Body of pancreas (tissue), 4 donors: ENCODE measurements around the gene IWS1. TPM values are rescaled to one million over a fixed set of nuclear protein-coding genes. Genes with fewer than 3 reads are reported as not detected.

Source experiments
- ATAC-seq: fragments of 150-250 bp; one replicate; pipeline ENCODE4 v1.9.1; 2016
- DNase-seq, 4 donors: peaks; one replicate each; pipeline ENCODE4 v3.0.0-alpha.2; 2019
- H3K27ac ChIP-seq, 4 donors: fragments of 200-600 bp; sonication (generic); 1 replicate in 3 of 4; 2 replicates in 1 of 4; pipeline versions ENCODE4 v1.5.1 to v1.6.1; 2016 to 2019; ENCODE audit warnings: mild to moderate bottlenecking in 1 of 4, mixed read lengths in 1 of 4, moderate library complexity in 1 of 4
- H3K27me3 ChIP-seq, 2 donors: fragments of 200-600 bp; sonication (generic); one replicate each; pipeline ENCODE4 v1.6.0; 2016; ENCODE audit warnings: mild to moderate bottlenecking in 1 of 2
- H3K36me3 ChIP-seq, 2 donors: fragments of 200-600 bp; sonication (generic); replicated peaks in 1 of 2; 2 replicates each; pipeline ENCODE4 v1.5.1; 2016; ENCODE audit warnings: low read depth in 2 of 2; ENCODE audit not compliant: insufficient read depth in 1 of 2
- H3K4me1 ChIP-seq: fragments of 200-600 bp; sonication (generic); one replicate; pipeline ENCODE4 v1.6.0; 2016
- H3K4me3 ChIP-seq, 2 donors: fragments of 200-600 bp; sonication (generic); 1 replicate in 1 of 2; 2 replicates in 1 of 2; pipeline ENCODE4 v1.5.1; 2016 to 2019
- H3K9me3 ChIP-seq, 3 donors: fragments of 200-600 bp; sonication (generic); 1 replicate in 2 of 3; 2 replicates in 1 of 3; pipeline ENCODE4 v1.5.1; 2016
- POLR2A ChIP-seq, 3 donors: fragments of 450-650 bp; IDR thresholded peaks; one replicate each; pipeline ENCODE4 v1.6.1; 2016; ENCODE audit warnings: antibody characterized with exemption in 3 of 3, mild to moderate bottlenecking in 2 of 3
- WGBS, 2 donors: methylation state at CpG; one replicate each; pipeline ENCODE4 v1.1.5; 2017; 5-methylcytosine and 5-hydroxymethylcytosine counted together
- intact Hi-C: fragments of 100-400 bp; cut with DNase I; formaldehyde crosslinking; loops from one replicate; pipeline ENCODE4 v1.15.1; 2023
- total RNA-seq, 2 donors: library from RNA; depleted of rRNA; stranded (reverse); fragments of >200 nt; gene quantifications; one replicate each; pipeline ENCODE4 v1.1.0, GENCODE V29; 2016
- TF ChIP-seq, protein P1 (sequence below), 7 experiments: fragments of 450-650 bp in 4 of 7; fragments of 200-600 bp in 3 of 7; sonication (generic) in 3 of 7; IDR thresholded peaks; one replicate each; pipeline ENCODE4 v1.5.1; 2016 to 2019; ENCODE audit warnings: antibody characterized with exemption in 7 of 7

The IWS1 gene
- total RNA-seq, 2 donors from 2014 or later = 25.9 to 26.7 TPM

DNA sequence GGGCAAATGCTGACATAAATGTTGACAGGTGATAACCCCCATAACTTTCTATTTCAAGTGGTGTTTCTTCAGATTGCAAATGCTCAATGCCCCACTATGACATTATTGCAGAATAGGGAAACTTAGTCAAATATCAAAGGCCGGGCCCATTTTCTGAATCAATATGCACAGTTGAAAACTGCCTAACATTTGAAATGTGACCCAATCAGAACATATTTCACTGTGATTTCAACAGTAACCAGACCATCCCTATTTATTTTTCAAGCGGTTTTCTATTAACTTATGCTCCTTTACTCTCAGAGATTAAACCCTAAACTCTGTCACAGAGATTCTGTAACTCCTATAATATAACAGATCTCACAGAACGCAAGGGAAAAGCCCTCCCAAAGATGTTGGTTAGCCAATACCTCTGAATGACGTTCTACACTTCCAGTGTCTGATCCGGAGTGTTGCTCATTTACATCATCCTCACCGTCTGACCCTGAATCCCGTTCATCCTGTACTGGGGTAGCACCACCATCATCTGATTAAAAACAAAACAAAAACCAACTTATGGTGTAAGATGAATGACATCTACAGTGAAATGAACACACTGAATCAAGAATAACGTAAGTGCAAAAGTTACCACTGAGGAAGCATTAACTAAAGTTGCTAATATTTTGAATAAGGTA is 2.9 kb downstream of the IWS1 start:
- TF ChIP-seq POLR2A (IDR thresholded peaks at IDR 0.05) = no peak
- 70 to 79% methylated on average over 8 of the region's 8 CpGs for WGBS, 2 donors

DNA sequence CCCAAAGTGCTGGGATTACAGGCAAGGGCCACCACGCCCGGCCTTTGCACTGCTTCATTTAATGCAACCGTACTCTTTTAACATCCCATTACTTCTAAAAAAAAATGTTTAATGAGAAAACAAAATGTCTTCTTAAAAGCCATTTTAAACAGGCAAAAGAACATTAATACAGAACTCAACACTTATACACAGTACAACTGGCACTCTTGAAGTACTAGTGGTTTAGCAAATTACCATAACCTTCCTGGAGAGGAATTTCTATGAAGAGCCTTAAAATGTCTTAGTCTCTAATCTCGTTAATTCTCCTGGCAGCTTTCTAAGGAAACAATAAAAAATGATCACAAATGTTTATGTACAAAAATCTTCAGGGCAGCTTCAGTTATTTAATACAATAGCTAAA is 5.9 kb downstream of the IWS1 start:
- 95 to 97% methylated on average over 4 of the region's 4 CpGs for WGBS, 2 donors
- peaks cover 0 to 4% of the 10 kb centered on the region in 2 donors for H3K36me3 ChIP-seq
- DNase-seq (no peak), ATAC-seq (no peak)
- intact Hi-C loops = no loop called here
- TF ChIP-seq, protein P1, sequence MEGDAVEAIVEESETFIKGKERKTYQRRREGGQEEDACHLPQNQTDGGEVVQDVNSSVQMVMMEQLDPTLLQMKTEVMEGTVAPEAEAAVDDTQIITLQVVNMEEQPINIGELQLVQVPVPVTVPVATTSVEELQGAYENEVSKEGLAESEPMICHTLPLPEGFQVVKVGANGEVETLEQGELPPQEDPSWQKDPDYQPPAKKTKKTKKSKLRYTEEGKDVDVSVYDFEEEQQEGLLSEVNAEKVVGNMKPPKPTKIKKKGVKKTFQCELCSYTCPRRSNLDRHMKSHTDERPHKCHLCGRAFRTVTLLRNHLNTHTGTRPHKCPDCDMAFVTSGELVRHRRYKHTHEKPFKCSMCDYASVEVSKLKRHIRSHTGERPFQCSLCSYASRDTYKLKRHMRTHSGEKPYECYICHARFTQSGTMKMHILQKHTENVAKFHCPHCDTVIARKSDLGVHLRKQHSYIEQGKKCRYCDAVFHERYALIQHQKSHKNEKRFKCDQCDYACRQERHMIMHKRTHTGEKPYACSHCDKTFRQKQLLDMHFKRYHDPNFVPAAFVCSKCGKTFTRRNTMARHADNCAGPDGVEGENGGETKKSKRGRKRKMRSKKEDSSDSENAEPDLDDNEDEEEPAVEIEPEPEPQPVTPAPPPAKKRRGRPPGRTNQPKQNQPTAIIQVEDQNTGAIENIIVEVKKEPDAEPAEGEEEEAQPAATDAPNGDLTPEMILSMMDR (IDR thresholded peaks at IDR 0.05) = no peak
- TF ChIP-seq POLR2A (IDR thresholded peaks at IDR 0.05) = no peak
- no peaks in the 10 kb centered on the region for H3K27me3 ChIP-seq
- no peak overlapping the region for H3K27ac ChIP-seq
- no peaks in the 10 kb centered on the region for H3K9me3 ChIP-seq
- peaks cover 17% of the 10 kb centered on the region for H3K4me1 ChIP-seq
- H3K4me3 ChIP-seq = no peak overlapping the region

More for the DNA sequence above, 2.9 kb downstream of the IWS1 start:
- intact Hi-C loops = no loop called here
- H3K4me1 ChIP-seq = peaks cover 20% of the 10 kb centered on the region
- H3K4me3 ChIP-seq = no peak overlapping the region
- H3K27me3 ChIP-seq = no peaks in the 10 kb centered on the region
- H3K36me3 ChIP-seq = no peaks in the 10 kb centered on the region
- DNase-seq = no peak
- ATAC-seq = no peak
- H3K27ac ChIP-seq = no peak overlapping the region
- H3K9me3 ChIP-seq = no peaks in the 10 kb centered on the region

DNA sequence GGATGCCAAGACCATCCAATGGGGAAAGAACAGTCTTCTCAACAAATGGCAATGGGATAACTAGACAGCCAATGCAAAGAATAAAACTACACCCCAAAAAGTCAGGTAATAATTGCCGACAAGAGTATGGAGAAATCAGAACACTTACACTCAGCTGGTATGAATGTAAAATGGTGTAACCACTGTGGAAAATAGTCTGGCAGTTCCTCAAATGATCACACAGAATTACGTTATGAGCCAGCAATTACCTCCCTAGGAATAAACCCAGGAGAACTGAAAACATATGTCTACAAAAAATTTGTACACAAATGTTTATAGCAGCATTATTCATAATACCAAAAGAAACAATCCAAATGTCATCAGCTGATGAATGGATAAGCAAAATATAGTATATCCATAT is 8.8 kb downstream of the IWS1 start:
- Histone ChIP-seq H3K4me1 (peaks cover 6% of the 10 kb centered on the region), H3K36me3 (peaks cover 0 to 4% of the 10 kb centered on the region in 2 donors)
- WGBS, 2 donors = 88 to 89% methylated on average over 2 of the region's 2 CpGs

DNA sequence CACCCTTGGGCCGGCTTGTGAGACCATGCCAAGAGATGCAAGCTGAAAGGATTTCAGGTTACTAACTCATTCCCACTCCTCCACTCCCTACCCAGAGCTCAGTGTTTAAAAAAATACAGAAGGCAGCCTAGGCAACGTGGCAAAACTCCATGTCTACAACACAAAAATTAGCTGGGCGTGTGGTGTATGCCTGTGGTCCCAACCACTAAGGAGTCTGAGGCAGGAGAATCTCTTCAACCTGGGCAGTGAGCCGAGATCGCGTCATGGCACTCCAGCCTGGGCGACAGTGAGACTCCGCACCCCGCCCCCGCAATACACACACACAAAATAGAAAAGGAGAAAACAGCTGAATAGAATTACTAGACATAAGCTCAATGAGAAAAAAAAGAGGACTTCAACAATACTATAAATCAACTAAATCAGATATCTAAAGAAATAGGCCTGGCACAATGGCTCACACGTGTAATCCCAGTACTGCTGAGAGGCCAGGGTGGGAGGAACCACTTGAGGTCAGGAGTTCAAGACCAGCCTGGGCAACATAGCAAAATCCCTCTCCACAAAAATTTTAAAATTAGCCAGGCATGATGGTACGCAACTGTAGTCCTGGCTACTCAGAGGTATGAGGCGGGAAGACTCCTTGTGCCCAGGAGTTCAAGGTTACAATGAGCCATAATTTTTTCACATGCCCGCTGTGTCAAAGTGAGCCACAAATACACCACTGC is 10.1 kb downstream of the IWS1 start:
- Histone ChIP-seq H3K36me3 (peaks cover 0 to 4% of the 10 kb centered on the region in 2 donors), H3K27ac (no peak overlapping the region), H3K27me3 (no peaks in the 10 kb centered on the region), H3K4me1 (peaks cover 6% of the 10 kb centered on the region), H3K4me3 (no peak overlapping the region), H3K9me3 (no peaks in the 10 kb centered on the region)
- TF ChIP-seq, protein P1 (IDR thresholded peaks at IDR 0.05) = no peak
- no peak for TF ChIP-seq POLR2A (IDR thresholded peaks at IDR 0.05)
- peak in 2 of 4 donors; percentile 29 to 59 for DNase-seq
- WGBS, 2 donors = 92 to 95% methylated on average over 14 of the region's 14 CpGs
- ATAC-seq = peak; percentile 33
- intact Hi-C loops = no loop called here

More for the DNA sequence above, 8.8 kb downstream of the IWS1 start:
- no peaks in the 10 kb centered on the region for H3K9me3 ChIP-seq
- no peak overlapping the region for H3K27ac ChIP-seq
- intact Hi-C loops = no loop called here
- no peak overlapping the region for H3K4me3 ChIP-seq
- DNase-seq (no peak), ATAC-seq (no peak)
- TF ChIP-seq, protein P1 (IDR thresholded peaks at IDR 0.05) = no peak
- TF ChIP-seq POLR2A (IDR thresholded peaks at IDR 0.05) = no peak
- no peaks in the 10 kb centered on the region for H3K27me3 ChIP-seq

DNA sequence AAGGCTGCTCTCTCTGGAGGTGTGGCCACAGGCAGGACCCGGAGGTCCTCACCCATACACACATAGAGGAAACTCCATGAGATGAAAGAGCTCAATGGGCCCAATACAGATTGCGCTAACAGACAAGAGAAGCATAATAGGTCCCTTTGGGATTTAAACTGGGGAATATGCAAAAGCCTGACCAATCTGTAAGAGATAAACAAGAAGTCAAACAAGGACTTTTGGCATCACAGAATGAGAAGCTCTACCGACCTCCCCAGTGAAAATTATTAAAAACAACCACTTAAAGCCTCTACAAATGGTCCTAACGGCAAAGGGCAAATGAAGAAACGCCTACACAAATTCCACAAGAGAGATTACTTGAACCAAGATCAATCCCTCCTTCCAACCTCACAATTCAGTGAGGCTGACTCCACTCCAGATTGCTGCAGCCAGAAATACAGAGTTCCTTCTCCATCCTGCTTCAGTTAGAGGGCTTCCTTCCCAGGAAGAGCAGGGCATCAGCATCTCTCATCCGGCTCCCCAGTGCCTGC is 10.8 kb downstream of the IWS1 start:
- Histone ChIP-seq H3K27me3 (no peaks in the 10 kb centered on the region), H3K4me3 (no peak overlapping the region), H3K9me3 (no peaks in the 10 kb centered on the region), H3K36me3 (peaks cover 0 to 4% of the 10 kb centered on the region in 2 donors), H3K4me1 (peaks cover 6% of the 10 kb centered on the region), H3K27ac (no peak overlapping the region)
- TF ChIP-seq, protein P1 (IDR thresholded peaks at IDR 0.05) = no peak
- no peak for TF ChIP-seq POLR2A (IDR thresholded peaks at IDR 0.05)
- ATAC-seq (peak; percentile 30), DNase-seq (no peak)
- WGBS, 2 donors = 75 to 81% methylated on average over 6 of the region's 6 CpGs
- intact Hi-C loops = no loop called here
